GM10248 (cell line): ENCODE measurements around the gene IRF1.

Experiments
- CTCF ChIA-PET: fragments of 300-600 bp; sonication (Branson Sonifier 250); formaldehyde crosslinking; extraction: SDS; loops from one replicate; lab custom pipeline; 2021; ENCODE audit warnings: antibody characterized with exemption; lab: Yijun Ruan, JAX
- POLR2A ChIA-PET: fragments of 350-650 bp; sonication (Branson Sonifier 250); formaldehyde crosslinking; extraction: SDS; loops from one replicate; lab custom pipeline; 2020; ENCODE audit warnings: antibody characterized with exemption; lab: Yijun Ruan, JAX
- DNase-seq: peaks from one replicate; pipeline ENCODE4 v3.0.0; 2012; ENCODE audit errors: extremely low spot score
- CTCF ChIP-seq: IDR thresholded peaks from 2 replicates; pipeline ENCODE4 v1.5.1; 2012; ENCODE audit warnings: mild to moderate bottlenecking, low read depth; ENCODE audit errors: extremely low read depth, missing control alignments, control extremely low read depth

Gene IRF1

GRCh38 chr5:132492386-132493125 is 2.0 kb upstream of the IRF1 start:
- no peak for TF ChIP-seq CTCF
- no peak for DNase-seq
- POLR2A ChIA-PET, result interaction anchor here (1.2 kb wide), 1 partner anchor 14 kb away, joined by 3 read pairs; no protein-coding TSS in a partner anchor
- CTCF ChIA-PET, result interaction anchor here (0.6 to 7.5 kb wide), 10 partner anchors 7 to 106 kb away, joined by 3 to 62 read pairs (median 8); no protein-coding TSS in a partner anchor

DNA sequence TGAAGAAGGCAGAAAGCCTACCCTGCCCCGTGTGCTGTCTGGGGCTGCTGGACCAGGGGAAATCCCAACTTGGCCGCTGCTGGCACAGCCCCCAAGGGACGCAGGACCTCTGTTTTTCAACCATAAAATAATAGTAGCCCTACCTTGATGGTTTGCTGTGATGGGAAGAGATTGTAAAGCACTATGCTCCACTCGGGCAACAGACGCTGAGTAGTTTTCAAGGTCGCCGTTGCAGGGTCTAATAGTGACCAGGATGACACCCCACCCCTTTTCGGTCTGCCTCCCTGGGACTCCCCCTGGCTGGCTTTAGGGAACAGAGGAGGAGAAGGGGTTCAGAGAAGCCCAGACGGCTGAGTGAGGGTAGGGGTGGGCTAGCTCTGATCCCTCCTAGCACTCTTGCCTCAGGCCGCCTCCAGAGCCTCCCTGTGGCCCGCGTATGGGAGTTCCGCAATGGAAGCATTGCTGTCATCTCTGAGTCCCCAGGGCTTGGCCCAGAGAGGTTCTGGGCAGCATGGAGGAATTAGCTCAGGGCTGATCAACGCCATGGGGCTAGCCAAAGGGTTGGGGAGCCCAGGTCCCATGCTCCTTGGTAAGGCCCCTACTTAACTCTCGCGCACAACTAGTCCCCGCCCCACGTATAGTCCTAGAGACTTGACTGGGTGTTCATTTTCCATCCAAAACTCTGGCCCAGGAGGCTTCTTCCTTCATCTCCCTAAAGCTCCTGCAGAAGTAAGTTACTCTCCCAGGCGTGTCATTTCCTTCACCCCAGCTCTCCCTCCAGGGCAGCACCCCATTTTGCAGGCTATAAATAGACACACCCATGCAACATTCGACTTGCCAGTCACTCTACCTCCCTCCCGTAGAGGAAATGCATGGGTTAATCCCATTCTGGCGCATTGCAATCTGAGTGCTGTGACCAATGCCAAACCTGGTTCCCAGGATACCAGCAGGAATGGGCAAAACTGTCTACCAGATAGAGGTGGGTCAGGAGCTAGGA is 1.1 kb upstream of the IRF1 start:
- CTCF ChIA-PET, result interaction anchor here (0.6 to 7.5 kb wide), 24 partner anchors 8 to 329 kb away, joined by 3 to 62 read pairs (median 6); no protein-coding TSS in a partner anchor
- DNase-seq, result peak; percentile 53
- no peak for TF ChIP-seq CTCF
- POLR2A ChIA-PET, result interaction anchor here (0.7 to 7.0 kb wide), 12 partner anchors 9 to 183 kb away, joined by 3 to 132 read pairs (median 6); no protein-coding TSS in a partner anchor

- ChIA-PET POLR2A (interaction anchor here (0.6 to 7.0 kb wide), 15 partner anchors 10 to 330 kb away, joined by 3 to 132 read pairs (median 4); partner anchors contain the start of genes IL13, KIF3A and SLC22A4), CTCF (interaction anchor here (0.8 to 7.5 kb wide), 23 partner anchors 10 to 331 kb away, joined by 3 to 62 read pairs (median 6); no protein-coding TSS in a partner anchor)
- DNase-seq, result peak; percentile 74
- TF ChIP-seq CTCF, result peak; percentile 27
Observed at GRCh38 chr5:132489871-132490483, 596 bp downstream of the IRF1 start.

GRCh38 chr5:132489051-132489770 is 1.4 kb downstream of the IRF1 start:
- ChIA-PET POLR2A (interaction anchor here (0.6 to 7.0 kb wide), 10 partner anchors 11 to 489 kb away, joined by 3 to 132 read pairs (median 6); no protein-coding TSS in a partner anchor), CTCF (interaction anchor here (0.9 to 7.5 kb wide), 14 partner anchors 10 to 331 kb away, joined by 3 to 62 read pairs (median 10); no protein-coding TSS in a partner anchor)
- DNase-seq, result no peak
- no peak for TF ChIP-seq CTCF

GRCh38 chr5:132488590-132488989 is 2.0 kb downstream of the IRF1 start:
- POLR2A ChIA-PET, result interaction anchor here (0.6 to 7.0 kb wide), 10 partner anchors 10 to 490 kb away, joined by 3 to 132 read pairs (median 6); no protein-coding TSS in a partner anchor
- CTCF ChIA-PET, result interaction anchor here (1.0 to 7.5 kb wide), 11 partner anchors 9 to 250 kb away, joined by 3 to 62 read pairs (median 11); no protein-coding TSS in a partner anchor
- no peak for DNase-seq
- no peak for TF ChIP-seq CTCF
